PC-3 (cell line): Measurements from ENCODE around the gene SAMD5. TPM values are rescaled to one million over a fixed set of nuclear protein-coding genes. Genes with fewer than 3 reads are reported as not detected.

Experiments used
- ATAC-seq: fragments of 200-7000 bp; cut with Tn5 transposase; 2 replicates; pipeline ENCODE4 v1.9.1; 2020; ENCODE audit warnings: mild to moderate bottlenecking, moderate library complexity
- BruUV-seq: library from RNA; stranded (reverse); fragments of 400-500 nt; replicated peaks from 2 replicates; lab custom pipeline; 2021; lab: Mats Ljungman, UMichigan
- CTCF ChIA-PET: fragments of 300-600 bp; sonication (Branson Sonifier 250); formaldehyde crosslinking; loops from one replicate; lab custom pipeline; 2022; ENCODE audit warnings: antibody characterized with exemption; lab: Charles Lee
- POLR2A ChIA-PET: fragments of 300-600 bp; sonication (Branson Sonifier 250); formaldehyde crosslinking; loops from one replicate; lab custom pipeline; 2022; ENCODE audit warnings: antibody characterized with exemption; ENCODE audit not compliant: unreplicated experiment; lab: Charles Lee
- DNase-seq: peaks from one replicate; pipeline ENCODE4 v3.0.0-alpha.2; 2015
- H2AFZ ChIP-seq: fragments of 300-600 bp; sonication (generic); 2 replicates; pipeline ENCODE4 v1.6.0; 2016; ENCODE audit warnings: antibody characterized with exemption, low read length
- H3F3A ChIP-seq: fragments of 300-600 bp; sonication (generic); one replicate; pipeline ENCODE4 v1.6.0; 2017; ENCODE audit warnings: antibody characterized with exemption, low read length, control low read depth, mild to moderate bottlenecking; ENCODE audit not compliant: unreplicated experiment
- H3K27ac ChIP-seq: fragments of 300-600 bp; sonication (generic); 2 replicates; pipeline ENCODE4 v1.5.1; 2016; ENCODE audit warnings: mild to moderate bottlenecking, low read length
- H3K27me3 ChIP-seq: fragments of 300-600 bp; sonication (generic); 2 replicates; pipeline ENCODE4 v1.6.1; 2016; ENCODE audit warnings: low read length, mixed read lengths
- H3K36me3 ChIP-seq: fragments of 300-600 bp; sonication (generic); 2 replicates; pipeline ENCODE4 v1.6.1; 2016; ENCODE audit warnings: low read depth, mixed run types, low read length, mixed read lengths
- H3K4me1 ChIP-seq: fragments of 300-600 bp; sonication (generic); 2 replicates; pipeline ENCODE4 v1.5.1; 2016; ENCODE audit warnings: low read length; ENCODE audit not compliant: insufficient read depth
- H3K4me2 ChIP-seq: fragments of 300-600 bp; sonication (generic); 2 replicates; pipeline ENCODE4 v1.6.0; 2016; ENCODE audit warnings: low read length
- H3K4me3 ChIP-seq: fragments of 300-600 bp; sonication (generic); 2 replicates; pipeline ENCODE4 v1.5.1; 2016; ENCODE audit warnings: mild to moderate bottlenecking, low read length, mixed read lengths
- H3K79me2 ChIP-seq: fragments of 300-600 bp; sonication (generic); 2 replicates; pipeline ENCODE4 v1.6.1; 2017; ENCODE audit warnings: low read length, mixed read lengths
- H3K9ac ChIP-seq: fragments of 300-600 bp; sonication (generic); 2 replicates; pipeline ENCODE4 v1.6.0; 2016; ENCODE audit warnings: mild to moderate bottlenecking, low read length
- H3K9me2 ChIP-seq: fragments of 300-600 bp; sonication (generic); replicated peaks from 2 replicates; pipeline ENCODE4 v1.6.1; 2016; ENCODE audit warnings: mixed run types, low read length, mixed read lengths
- H3K9me3 ChIP-seq: fragments of 300-600 bp; sonication (generic); 2 replicates; pipeline ENCODE4 v1.6.1; 2016; ENCODE audit warnings: low read length, mixed read lengths
- H4K20me1 ChIP-seq: fragments of 300-600 bp; sonication (generic); 2 replicates; pipeline ENCODE4 v1.6.1; 2016; ENCODE audit warnings: low read length, mixed read lengths
- EZH2 ChIP-seq: fragments of 300-600 bp; sonication (generic); IDR thresholded peaks from one replicate; pipeline ENCODE4 v1.6.1; 2017; ENCODE audit warnings: antibody characterized with exemption, mild to moderate bottlenecking, low read length; ENCODE audit not compliant: unreplicated experiment
- EZH2phosphoT487 ChIP-seq: fragments of 300-600 bp; sonication (generic); IDR thresholded peaks from 2 replicates; pipeline ENCODE4 v1.6.1; 2018; ENCODE audit warnings: mild to moderate bottlenecking, antibody characterized with exemption, low read length, borderline replicate concordance
- intact Hi-C: fragments of 100-400 bp; cut with micrococcal nuclease; formaldehyde crosslinking; loops from 2 replicates; pipeline ENCODE4 v1.9.0; 2023
- total RNA-seq: library from RNA; depleted of rRNA; stranded (reverse); fragments of >200 nt; gene quantifications from 2 replicates; pipeline ENCODE4 v1.2.3, GENCODE V29; 2014
- TF ChIP-seq, protein P1 (sequence below): fragments of 300-600 bp; sonication (generic); conservative IDR thresholded peaks from 2 replicates; pipeline ENCODE4 v1.5.1; 2017; ENCODE audit warnings: antibody characterized with exemption, low read depth, mild to moderate bottlenecking, low read length

The SAMD5 gene
- total RNA-seq, 1 experiment from 2014 or later, result 1.8 TPM

DNA sequence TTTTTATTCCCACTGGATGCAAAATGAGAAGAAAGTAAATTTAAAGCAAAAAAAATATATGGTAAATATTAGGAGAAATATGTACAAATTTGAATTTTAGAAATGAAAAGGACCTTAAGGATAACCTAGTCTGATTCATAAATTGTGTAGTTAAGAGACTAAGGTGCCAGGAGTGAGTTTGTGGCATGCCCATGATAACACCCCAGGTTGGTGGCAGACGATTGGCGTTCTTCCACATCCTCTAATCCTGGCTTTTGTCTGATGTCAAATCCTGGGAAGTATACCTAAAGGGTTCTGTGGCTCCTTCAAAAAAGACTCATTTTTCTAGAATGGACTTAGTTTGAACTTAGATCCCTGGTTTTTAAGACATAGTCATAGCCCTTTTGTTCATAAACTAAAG, 62.2 kb downstream of the SAMD5 start:
- intact Hi-C loops, result no loop called here
- ChIA-PET CTCF (no interaction called here), POLR2A (no interaction called here)
- no peaks in the 10 kb centered on the region for H4K20me1 ChIP-seq
- H3K9me2 ChIP-seq, result no peaks in the 10 kb centered on the region
- no peaks in the 10 kb centered on the region for H3K27me3 ChIP-seq
- TF ChIP-seq EZH2phosphoT487 (no peak), EZH2 (no peak)
- TF ChIP-seq, protein P1, sequence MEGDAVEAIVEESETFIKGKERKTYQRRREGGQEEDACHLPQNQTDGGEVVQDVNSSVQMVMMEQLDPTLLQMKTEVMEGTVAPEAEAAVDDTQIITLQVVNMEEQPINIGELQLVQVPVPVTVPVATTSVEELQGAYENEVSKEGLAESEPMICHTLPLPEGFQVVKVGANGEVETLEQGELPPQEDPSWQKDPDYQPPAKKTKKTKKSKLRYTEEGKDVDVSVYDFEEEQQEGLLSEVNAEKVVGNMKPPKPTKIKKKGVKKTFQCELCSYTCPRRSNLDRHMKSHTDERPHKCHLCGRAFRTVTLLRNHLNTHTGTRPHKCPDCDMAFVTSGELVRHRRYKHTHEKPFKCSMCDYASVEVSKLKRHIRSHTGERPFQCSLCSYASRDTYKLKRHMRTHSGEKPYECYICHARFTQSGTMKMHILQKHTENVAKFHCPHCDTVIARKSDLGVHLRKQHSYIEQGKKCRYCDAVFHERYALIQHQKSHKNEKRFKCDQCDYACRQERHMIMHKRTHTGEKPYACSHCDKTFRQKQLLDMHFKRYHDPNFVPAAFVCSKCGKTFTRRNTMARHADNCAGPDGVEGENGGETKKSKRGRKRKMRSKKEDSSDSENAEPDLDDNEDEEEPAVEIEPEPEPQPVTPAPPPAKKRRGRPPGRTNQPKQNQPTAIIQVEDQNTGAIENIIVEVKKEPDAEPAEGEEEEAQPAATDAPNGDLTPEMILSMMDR, result no peak
- DNase-seq (no peak), ATAC-seq (no peak)
- no peaks in the 10 kb centered on the region for H3K9me3 ChIP-seq
- H3F3A ChIP-seq, result no peaks in the 10 kb centered on the region
- no peaks in the 10 kb centered on the region for H3K79me2 ChIP-seq
- no peaks in the 10 kb centered on the region for H3K4me1 ChIP-seq
- no peaks in the 10 kb centered on the region for H3K36me3 ChIP-seq
- H2AFZ ChIP-seq, result no peak overlapping the region
- H3K9ac ChIP-seq, result no peak overlapping the region
- H3K27ac ChIP-seq, result no peak overlapping the region
- H3K4me3 ChIP-seq, result no peak overlapping the region
- BruUV-seq, result no TSS peak
- no peak overlapping the region for H3K4me2 ChIP-seq

DNA sequence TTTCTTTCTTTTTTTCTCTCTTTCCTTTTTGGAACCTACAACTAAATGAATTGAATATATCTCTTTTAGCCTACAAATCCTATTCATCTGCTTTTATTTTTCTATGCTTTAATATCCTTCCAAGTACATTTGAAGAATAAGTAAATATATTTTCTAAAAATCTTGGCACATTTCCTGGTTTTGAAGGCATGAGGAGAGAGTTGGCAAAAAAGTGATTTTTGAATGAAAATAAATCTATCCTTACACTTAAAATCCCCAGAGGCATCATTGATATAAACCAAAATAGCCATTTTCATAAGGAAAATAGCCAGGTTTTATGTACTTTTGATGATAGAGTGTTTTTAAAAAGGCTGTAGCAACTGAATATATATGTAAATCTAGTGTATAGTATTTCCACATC, 69.0 kb downstream of the SAMD5 start:
- H3K4me3 ChIP-seq, result no peak overlapping the region
- no peak for ATAC-seq
- H3K9ac ChIP-seq, result no peak overlapping the region
- H3K9me3 ChIP-seq, result no peaks in the 10 kb centered on the region
- DNase-seq, result no peak
- no peak overlapping the region for H3K4me2 ChIP-seq
- H3K27me3 ChIP-seq, result no peaks in the 10 kb centered on the region
- H2AFZ ChIP-seq, result no peak overlapping the region
- no peaks in the 10 kb centered on the region for H3F3A ChIP-seq
- CTCF ChIA-PET, result no interaction called here
- POLR2A ChIA-PET, result no interaction called here
- TF ChIP-seq, protein P1, result no peak
- no peak for TF ChIP-seq EZH2phosphoT487
- TF ChIP-seq EZH2, result no peak
- H3K36me3 ChIP-seq, result no peaks in the 10 kb centered on the region
- H3K27ac ChIP-seq, result no peak overlapping the region
- intact Hi-C loops, result loop anchor here (5.0 kb wide), 1 partner anchor 70 kb away; the partner anchor contains the start of gene SAMD5
- no peaks in the 10 kb centered on the region for H3K9me2 ChIP-seq
- no peaks in the 10 kb centered on the region for H4K20me1 ChIP-seq
- peaks cover 29% of the 10 kb centered on the region for H3K4me1 ChIP-seq
- BruUV-seq, result no TSS peak
- H3K79me2 ChIP-seq, result no peaks in the 10 kb centered on the region

DNA sequence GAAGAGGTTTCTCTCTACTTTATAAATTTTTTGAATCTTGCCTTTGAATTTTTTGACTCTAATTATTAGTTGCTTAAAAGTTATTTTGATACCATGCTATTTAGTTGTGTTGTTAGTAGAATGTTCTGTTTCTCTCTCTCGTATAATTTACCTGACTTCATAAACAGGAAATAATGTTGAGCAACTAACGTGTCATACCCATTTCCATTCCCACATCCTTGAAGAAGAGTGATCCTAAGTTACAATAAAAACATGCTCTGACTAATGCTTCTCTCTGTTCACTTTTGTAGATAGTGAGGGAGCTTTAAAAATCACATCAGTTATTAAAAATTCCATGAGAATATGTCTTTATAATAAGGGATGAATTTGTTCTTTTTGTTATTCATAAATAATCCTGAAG, 69.7 kb downstream of the SAMD5 start:
- no peak for TF ChIP-seq EZH2
- no peak for TF ChIP-seq EZH2phosphoT487
- TF ChIP-seq, protein P1, result no peak
- peak overlapping the region; percentile 42 for H3K4me2 ChIP-seq

More for the DNA sequence above, 69.7 kb downstream of the SAMD5 start:
- H3K36me3 ChIP-seq, result no peaks in the 10 kb centered on the region
- H4K20me1 ChIP-seq, result no peaks in the 10 kb centered on the region
- no peak overlapping the region for H2AFZ ChIP-seq
- no peaks in the 10 kb centered on the region for H3K27me3 ChIP-seq
- intact Hi-C loops, result loop anchor here (5.0 kb wide), 1 partner anchor 71 kb away; the partner anchor contains the start of gene SAMD5
- no peaks in the 10 kb centered on the region for H3K9me2 ChIP-seq
- DNase-seq (peak; percentile 54), ATAC-seq (peak; percentile 37)
- H3K9ac ChIP-seq, result no peak overlapping the region
- H3K27ac ChIP-seq, result no peak overlapping the region
- H3K4me3 ChIP-seq, result no peak overlapping the region
- H3F3A ChIP-seq, result no peaks in the 10 kb centered on the region
- H3K4me1 ChIP-seq, result peaks cover 29% of the 10 kb centered on the region
- H3K9me3 ChIP-seq, result no peaks in the 10 kb centered on the region
- ChIA-PET POLR2A (no interaction called here), CTCF (no interaction called here)
- no TSS peak for BruUV-seq
- no peaks in the 10 kb centered on the region for H3K79me2 ChIP-seq
